Measurements from ENCODE around the gene CPE.

Gene CPE

GRCh38 chr4:165403048-165403447 is 24.2 kb downstream of the CPE start:
- peaks cover 2% of the 10 kb centered on the region for H3K27me3 Mint-ChIP-seq
- no peaks in the 10 kb centered on the region for H3K9me3 Mint-ChIP-seq
- no peak overlapping the region for H3K4me3 Mint-ChIP-seq
- no peaks in the 10 kb centered on the region for H3K4me1 Mint-ChIP-seq
- ATAC-seq (ENCODE audit: low read depth) (no peak), DNase-seq (ENCODE audit: low spot score in 2 of 2) (no peak)
- no peak overlapping the region for H3K27ac Mint-ChIP-seq
- no peaks in the 10 kb centered on the region for H3K36me3 Mint-ChIP-seq

- Mint-ChIP-seq H3K9me3 (no peaks in the 10 kb centered on the region), H3K4me1 (no peaks in the 10 kb centered on the region), H3K4me3 (no peak overlapping the region), H3K27me3 (peaks cover 2% of the 10 kb centered on the region), H3K36me3 (no peaks in the 10 kb centered on the region), H3K27ac (no peak overlapping the region)
- ATAC-seq (ENCODE audit: low read depth) (no peak), DNase-seq (ENCODE audit: low spot score in 2 of 2) (no peak)
Measured at GRCh38 chr4:165403637-165404036, 24.8 kb downstream of the CPE start.

GRCh38 chr4:165404080-165404479 is 25.3 kb downstream of the CPE start:
- Mint-ChIP-seq H3K4me1 (no peaks in the 10 kb centered on the region), H3K9me3 (no peaks in the 10 kb centered on the region), H3K36me3 (no peaks in the 10 kb centered on the region), H3K27me3 (peaks cover 3% of the 10 kb centered on the region), H3K4me3 (no peak overlapping the region), H3K27ac (no peak overlapping the region)
- no peak for ATAC-seq (ENCODE audit: low read depth)
- DNase-seq (ENCODE audit: low spot score in 2 of 2) = no peak

- Mint-ChIP-seq H3K9me3 (no peaks in the 10 kb centered on the region), H3K27me3 (peaks cover 3% of the 10 kb centered on the region), H3K27ac (no peak overlapping the region), H3K4me1 (no peaks in the 10 kb centered on the region), H3K4me3 (no peak overlapping the region), H3K36me3 (no peaks in the 10 kb centered on the region)
- no peak for DNase-seq (ENCODE audit: low spot score in 2 of 2)
- no peak for ATAC-seq (ENCODE audit: low read depth)
Measured at GRCh38 chr4:165404696-165405095, 25.9 kb downstream of the CPE start.

DNA sequence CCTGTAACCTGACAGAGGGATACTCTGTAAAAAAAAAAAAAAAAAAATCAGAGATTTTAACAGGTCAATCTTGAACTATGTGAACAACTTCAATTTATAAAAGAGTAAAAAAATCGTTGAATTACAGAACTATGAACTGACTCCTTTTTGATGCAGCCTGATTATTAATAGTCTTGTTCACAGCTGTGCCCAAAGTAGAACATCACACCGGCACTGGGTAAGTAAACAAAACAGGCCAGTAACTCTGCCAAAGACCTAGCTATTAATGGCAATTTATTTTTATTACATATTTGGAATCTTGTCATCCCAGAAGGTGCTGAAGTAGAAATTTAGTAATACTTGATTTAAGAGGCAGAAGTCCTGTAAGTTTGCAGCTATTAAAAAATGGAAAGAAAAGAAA is 31.4 kb downstream of the CPE start:
- H3K36me3 Mint-ChIP-seq = no peaks in the 10 kb centered on the region

GRCh38 chr4:165415910-165416309 is 37.1 kb downstream of the CPE start:
- ATAC-seq (ENCODE audit: low read depth) = no peak
- no peaks in the 10 kb centered on the region for H3K9me3 Mint-ChIP-seq
- no peak overlapping the region for H3K4me3 Mint-ChIP-seq

More for the DNA sequence above, 31.4 kb downstream of the CPE start:
- Mint-ChIP-seq H3K27me3 (peaks cover 8% of the 10 kb centered on the region), H3K27ac (no peak overlapping the region), H3K9me3 (no peaks in the 10 kb centered on the region), H3K4me3 (no peak overlapping the region), H3K4me1 (no peaks in the 10 kb centered on the region)
- no peak for ATAC-seq (ENCODE audit: low read depth)
- DNase-seq (ENCODE audit: low spot score in 2 of 2) = no peak

GRCh38 chr4:165418073-165418472 is 39.3 kb downstream of the CPE start:
- no peaks in the 10 kb centered on the region for H3K36me3 Mint-ChIP-seq
- no peak overlapping the region for H3K27ac Mint-ChIP-seq
- H3K27me3 Mint-ChIP-seq = peaks cover 3% of the 10 kb centered on the region
- no peaks in the 10 kb centered on the region for H3K4me1 Mint-ChIP-seq
- H3K4me3 Mint-ChIP-seq = no peak overlapping the region
- H3K9me3 Mint-ChIP-seq = no peaks in the 10 kb centered on the region
- no peak for ATAC-seq (ENCODE audit: low read depth)
- DNase-seq (ENCODE audit: low spot score in 2 of 2) = no peak

More at GRCh38 chr4:165415910-165416309, 37.1 kb downstream of the CPE start:
- Mint-ChIP-seq H3K27ac (no peak overlapping the region), H3K36me3 (no peaks in the 10 kb centered on the region), H3K27me3 (peaks cover 9% of the 10 kb centered on the region), H3K4me1 (no peaks in the 10 kb centered on the region)
- no peak for DNase-seq (ENCODE audit: low spot score in 2 of 2)

GRCh38 chr4:165425629-165426028 is 46.8 kb downstream of the CPE start:
- H3K27ac Mint-ChIP-seq = no peak overlapping the region
- no peaks in the 10 kb centered on the region for H3K4me1 Mint-ChIP-seq
- DNase-seq (ENCODE audit: low spot score in 2 of 2) (no peak), ATAC-seq (ENCODE audit: low read depth) (no peak)
- H3K4me3 Mint-ChIP-seq = no peak overlapping the region
- peaks cover 4% of the 10 kb centered on the region for H3K27me3 Mint-ChIP-seq
- H3K9me3 Mint-ChIP-seq = peaks cover 6% of the 10 kb centered on the region
- peaks cover 2% of the 10 kb centered on the region for H3K36me3 Mint-ChIP-seq

- no peak for DNase-seq (ENCODE audit: low spot score in 2 of 2)
- peaks cover 6% of the 10 kb centered on the region for H3K9me3 Mint-ChIP-seq
- peaks cover 9% of the 10 kb centered on the region for H3K27me3 Mint-ChIP-seq
- peaks cover 2% of the 10 kb centered on the region for H3K36me3 Mint-ChIP-seq
- no peak overlapping the region for H3K4me3 Mint-ChIP-seq
- H3K27ac Mint-ChIP-seq = no peak overlapping the region
- no peaks in the 10 kb centered on the region for H3K4me1 Mint-ChIP-seq
- no peak for ATAC-seq (ENCODE audit: low read depth)
Measured at GRCh38 chr4:165426331-165426730, 47.5 kb downstream of the CPE start.

DNA sequence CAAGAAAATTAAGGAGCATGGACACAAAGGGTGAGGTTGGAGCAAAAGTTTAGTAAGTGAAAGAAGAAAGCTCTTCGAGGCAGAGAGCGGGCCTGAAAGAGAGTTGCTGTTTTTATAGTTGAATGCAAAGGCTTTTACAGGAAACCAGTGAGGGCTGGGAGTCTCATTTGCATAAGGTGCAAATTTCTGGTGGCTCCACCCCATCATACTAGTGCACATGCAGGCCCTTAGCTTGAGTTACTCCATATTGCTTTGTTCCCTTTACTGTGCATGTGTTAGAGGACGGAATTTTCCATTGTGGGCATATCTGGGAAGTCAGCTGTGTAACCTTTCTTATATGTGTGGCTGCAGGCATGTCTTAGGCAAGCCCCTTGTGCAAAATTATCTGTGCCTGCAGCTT is 48.0 kb downstream of the CPE start:
- Mint-ChIP-seq H3K36me3 (peaks cover 2% of the 10 kb centered on the region), H3K27me3 (peaks cover 10% of the 10 kb centered on the region), H3K9me3 (peaks cover 6% of the 10 kb centered on the region), H3K27ac (no peak overlapping the region), H3K4me3 (no peak overlapping the region), H3K4me1 (no peaks in the 10 kb centered on the region)
- ATAC-seq (ENCODE audit: low read depth) (no peak), DNase-seq (ENCODE audit: low spot score in 2 of 2) (no peak)

GRCh38 chr4:165428957-165429356 is 50.1 kb downstream of the CPE start:
- DNase-seq (ENCODE audit: low spot score in 2 of 2) (no peak), ATAC-seq (ENCODE audit: low read depth) (no peak)
- Mint-ChIP-seq H3K27ac (no peak overlapping the region), H3K4me1 (no peaks in the 10 kb centered on the region), H3K9me3 (peaks cover 6% of the 10 kb centered on the region), H3K36me3 (peaks cover 2% of the 10 kb centered on the region), H3K27me3 (peaks cover 14% of the 10 kb centered on the region), H3K4me3 (no peak overlapping the region)

DNA sequence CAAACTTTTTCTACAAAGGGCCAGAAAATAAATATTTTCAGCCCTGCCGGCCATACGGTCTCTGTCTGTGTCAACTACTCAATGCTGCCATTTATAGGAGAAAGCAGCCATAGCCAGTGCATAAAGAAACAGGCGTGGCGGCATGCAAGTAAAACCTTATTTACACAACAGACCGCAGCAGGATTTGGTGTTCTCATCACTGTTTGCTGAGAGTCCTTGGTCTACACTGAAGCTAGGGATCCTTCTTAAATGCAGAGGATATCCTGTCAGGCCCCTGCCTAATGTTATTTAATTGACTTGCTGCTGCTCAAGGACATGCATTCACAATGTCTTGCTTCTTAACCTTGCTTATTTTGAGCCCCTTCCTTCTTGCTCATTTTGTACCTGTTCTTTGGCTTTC is 54.7 kb downstream of the CPE start:
- no peaks in the 10 kb centered on the region for H3K4me1 Mint-ChIP-seq
- H3K9me3 Mint-ChIP-seq = no peaks in the 10 kb centered on the region
- no peak overlapping the region for H3K4me3 Mint-ChIP-seq
- H3K36me3 Mint-ChIP-seq = no peaks in the 10 kb centered on the region
- ATAC-seq (ENCODE audit: low read depth) (no peak), DNase-seq (ENCODE audit: low spot score in 2 of 2) (no peak)
- no peak overlapping the region for H3K27ac Mint-ChIP-seq
- H3K27me3 Mint-ChIP-seq = peaks cover 12% of the 10 kb centered on the region

GRCh38 chr4:165437691-165438090 is 58.9 kb downstream of the CPE start:
- H3K27ac Mint-ChIP-seq = no peak overlapping the region
- no peak for ATAC-seq (ENCODE audit: low read depth)
- DNase-seq (ENCODE audit: low spot score in 2 of 2) = no peak

GRCh38 chr4:165439344-165439743 is 60.5 kb downstream of the CPE start:
- DNase-seq (ENCODE audit: low spot score in 2 of 2) (no peak), ATAC-seq (ENCODE audit: low read depth) (no peak)
- no peaks in the 10 kb centered on the region for H3K9me3 Mint-ChIP-seq
- peaks cover 1% of the 10 kb centered on the region for H3K27me3 Mint-ChIP-seq
- H3K27ac Mint-ChIP-seq = no peak overlapping the region
- no peak overlapping the region for H3K4me3 Mint-ChIP-seq
- no peaks in the 10 kb centered on the region for H3K4me1 Mint-ChIP-seq
- H3K36me3 Mint-ChIP-seq = no peaks in the 10 kb centered on the region

More at GRCh38 chr4:165437691-165438090, 58.9 kb downstream of the CPE start:
- peaks cover 4% of the 10 kb centered on the region for H3K27me3 Mint-ChIP-seq
- H3K36me3 Mint-ChIP-seq = no peaks in the 10 kb centered on the region
- no peak overlapping the region for H3K4me3 Mint-ChIP-seq
- no peaks in the 10 kb centered on the region for H3K4me1 Mint-ChIP-seq
- no peaks in the 10 kb centered on the region for H3K9me3 Mint-ChIP-seq

- Mint-ChIP-seq H3K36me3 (no peaks in the 10 kb centered on the region), H3K27me3 (peaks cover 4% of the 10 kb centered on the region), H3K27ac (no peak overlapping the region), H3K4me1 (no peaks in the 10 kb centered on the region), H3K9me3 (no peaks in the 10 kb centered on the region), H3K4me3 (no peak overlapping the region)
- ATAC-seq (ENCODE audit: low read depth) = no peak
- DNase-seq (ENCODE audit: low spot score in 2 of 2) = no peak
Measured at GRCh38 chr4:165439981-165440380, 61.2 kb downstream of the CPE start.

Measured in memory B cell (primary cell).